GM23248 (cell line): ENCODE measurements around the gene NFIL3.
"Not testable (repeated sequence)": the region's sequence is repeated elsewhere in the genome, so short reads cannot be mapped to it uniquely, and the experiment has no call there.

Experiments used
- EZH2 ChIP-seq: fragments of 200-600 bp; sonication (generic); IDR thresholded peaks from 2 replicates; pipeline ENCODE4 v1.6.1; 2018; ENCODE audit warnings: antibody characterized with exemption, mild to moderate bottlenecking; ENCODE audit not compliant: insufficient read depth, poor library complexity, severe bottlenecking
- EZH2phosphoT487 ChIP-seq: fragments of 200-600 bp; sonication (generic); IDR thresholded peaks from 2 replicates; pipeline ENCODE4 v1.6.1; 2018; ENCODE audit warnings: antibody characterized with exemption, moderate library complexity, mild to moderate bottlenecking, low read depth; ENCODE audit not compliant: insufficient read depth

DNA sequence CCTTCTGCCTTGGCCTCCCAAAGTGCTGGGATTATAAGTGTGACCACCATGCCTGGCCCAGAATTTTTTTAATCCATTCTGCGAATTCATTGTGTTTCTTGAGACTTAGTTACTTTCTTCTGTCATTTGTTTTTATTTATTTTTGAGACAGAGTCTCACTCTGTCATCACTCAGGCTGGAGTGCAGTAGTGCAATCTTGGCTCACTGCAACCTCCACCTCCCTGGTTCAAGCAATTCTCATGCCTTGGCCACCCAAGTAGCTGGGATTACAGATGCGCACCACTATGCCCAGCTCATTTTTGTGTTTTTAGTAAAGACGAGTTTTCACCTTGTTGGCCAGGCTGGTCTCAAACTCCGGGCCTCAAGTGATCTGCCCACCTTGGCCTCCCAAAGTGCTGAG lies 33.9 kb downstream of the NFIL3 start:
- not testable (repeated sequence) for TF ChIP-seq EZH2phosphoT487, EZH2
